ENCODE results near the gene DYNLT2.

DYNLT2 gene, protein sequence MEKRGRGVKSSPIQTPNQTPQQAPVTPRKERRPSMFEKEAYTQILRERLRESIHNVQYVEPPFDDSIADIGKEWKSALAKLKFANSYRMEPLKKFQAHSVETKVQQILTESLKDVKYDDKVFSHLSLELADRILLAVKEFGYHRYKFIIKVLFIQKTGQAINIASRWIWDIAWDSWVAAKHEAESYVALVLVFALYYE

GRCh38 chr6:169751242-169752073 is at the start of gene DYNLT2, which contains the start of gene ERMARD:
Gene DYNLT2, minus strand, starts transcription at chr6:169751572. Its CDS starts 114 bp downstream, at chr6:169751458.
Gene ERMARD, plus strand, starts transcription at chr6:169751622. Its CDS starts 36 bp downstream, at chr6:169751658.
- DNase-seq = peak; percentile 94

GRCh38 chr6:169800668-169801395 is 49.5 kb upstream of the DYNLT2 start:
- no peak for DNase-seq

DNA sequence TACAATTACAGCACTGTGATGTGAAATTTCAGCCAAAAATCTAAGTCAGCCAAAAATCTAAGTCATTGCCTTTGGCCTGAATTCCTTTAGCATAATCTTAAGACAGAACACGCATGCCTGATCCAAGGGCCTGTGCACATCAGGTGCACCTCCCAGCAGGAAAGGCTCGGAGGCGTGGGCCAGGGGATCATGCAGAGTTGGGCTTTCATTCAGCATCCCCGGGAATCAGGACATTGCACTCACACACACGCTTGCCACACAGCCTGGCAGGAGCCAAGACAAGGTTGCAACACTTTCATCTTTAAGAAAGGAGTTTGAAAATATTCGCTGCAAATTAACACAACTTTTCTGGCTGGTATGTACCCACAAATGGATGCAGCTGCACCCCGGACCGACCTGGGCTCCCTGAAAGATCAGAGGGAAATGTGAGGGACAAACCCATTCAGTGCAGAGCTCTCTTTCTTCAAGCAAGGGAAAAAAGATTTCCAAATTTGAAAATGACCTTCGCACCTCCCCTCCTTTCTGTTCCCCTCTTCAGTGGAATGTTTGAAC is 48.8 kb upstream of the DYNLT2 start:
- DNase-seq = no peak

DNA sequence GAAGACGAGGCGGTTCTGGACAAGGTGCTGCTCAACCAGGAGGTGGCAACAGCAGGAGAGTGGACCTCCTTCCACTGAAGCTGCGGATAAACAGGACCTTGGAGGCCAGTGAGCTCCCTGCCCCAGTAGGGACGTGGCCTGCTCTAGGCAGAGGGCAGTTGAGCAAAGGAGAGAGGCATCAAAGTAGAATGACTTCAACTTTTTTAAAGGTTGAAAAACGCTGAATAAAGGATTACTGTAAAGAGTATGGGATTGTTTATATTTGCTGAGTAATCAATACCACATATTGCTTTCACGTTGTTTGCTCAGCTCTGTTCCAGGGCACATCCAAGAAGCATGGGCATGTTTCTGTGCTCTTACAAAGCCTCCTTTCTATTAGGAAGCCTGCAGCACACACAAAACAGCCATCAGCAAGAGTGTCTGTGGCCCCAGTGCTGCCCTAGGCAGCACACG is 48.1 kb upstream of the DYNLT2 start:
- no peak for DNase-seq

- DNase-seq = no peak
Measured at GRCh38 chr6:169798764-169799473, 47.5 kb upstream of the DYNLT2 start.

- no peak for DNase-seq
Measured at GRCh38 chr6:169795196-169795595, 43.8 kb upstream of the DYNLT2 start.

DNA sequence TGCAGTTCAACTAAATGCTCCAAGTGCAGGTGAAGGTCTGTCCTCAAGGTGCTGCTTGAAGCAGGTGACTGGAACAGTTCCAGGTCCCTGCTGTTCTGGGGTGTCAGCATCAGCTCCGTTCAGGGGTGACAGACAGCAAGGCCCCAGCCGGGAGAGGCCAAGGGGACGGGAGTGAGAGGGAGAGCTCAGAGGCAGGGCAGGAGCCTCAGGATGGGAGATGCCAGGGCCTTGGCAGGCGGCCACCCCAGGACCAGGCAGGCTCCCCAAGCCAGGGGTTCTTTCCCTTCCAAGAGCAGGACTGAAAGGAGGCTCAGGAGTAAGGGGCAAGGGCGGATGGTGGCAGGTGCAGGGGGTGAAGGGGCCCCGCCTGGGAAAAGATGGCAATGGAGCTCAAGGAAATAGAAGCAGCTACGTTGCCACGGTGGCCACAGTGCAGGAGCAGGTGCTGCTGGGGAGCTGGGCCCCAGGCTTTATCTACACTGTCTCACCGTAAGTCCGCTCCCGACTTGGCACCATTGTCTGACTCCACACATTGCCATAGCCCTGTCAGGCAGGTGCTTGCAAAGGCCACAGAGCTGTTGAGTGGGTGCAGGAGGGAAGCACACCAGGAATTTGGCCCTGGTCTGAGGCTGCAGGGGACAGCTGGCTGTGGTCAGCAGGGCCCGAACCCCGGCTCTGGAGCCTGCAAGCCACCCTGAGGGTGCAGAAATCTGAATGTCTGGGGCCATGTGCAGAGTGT is 43.1 kb upstream of the DYNLT2 start:
- DNase-seq = no peak

GRCh38 chr6:169793408-169793807 is 42.0 kb upstream of the DYNLT2 start:
- no peak for DNase-seq

- no peak for DNase-seq
Measured at GRCh38 chr6:169792306-169793015, 41.1 kb upstream of the DYNLT2 start.

- DNase-seq = no peak
Measured at GRCh38 chr6:169791721-169792131, 40.4 kb upstream of the DYNLT2 start.

- peak; percentile 55 for DNase-seq
Measured at GRCh38 chr6:169789944-169790927, 38.9 kb upstream of the DYNLT2 start.

- no peak for DNase-seq
Measured at GRCh38 chr6:169789146-169789943, 38.0 kb upstream of the DYNLT2 start.

DNA sequence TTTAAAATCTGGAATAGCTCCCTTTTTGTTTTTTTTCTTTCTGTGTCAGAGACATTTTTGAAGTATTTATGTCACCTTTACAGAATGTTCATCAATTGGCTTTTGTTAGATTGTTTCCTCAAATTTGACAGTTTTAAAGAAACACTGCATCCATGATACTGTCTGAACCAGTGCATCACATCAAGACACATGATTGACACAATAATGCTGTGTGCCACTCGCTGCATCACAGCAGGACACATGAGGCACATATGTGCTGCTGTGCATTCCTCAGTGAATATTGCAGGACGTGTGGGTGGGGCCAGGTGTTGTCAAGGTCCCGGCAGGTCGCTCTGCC is 37.4 kb upstream of the DYNLT2 start:
- no peak for DNase-seq

DNA sequence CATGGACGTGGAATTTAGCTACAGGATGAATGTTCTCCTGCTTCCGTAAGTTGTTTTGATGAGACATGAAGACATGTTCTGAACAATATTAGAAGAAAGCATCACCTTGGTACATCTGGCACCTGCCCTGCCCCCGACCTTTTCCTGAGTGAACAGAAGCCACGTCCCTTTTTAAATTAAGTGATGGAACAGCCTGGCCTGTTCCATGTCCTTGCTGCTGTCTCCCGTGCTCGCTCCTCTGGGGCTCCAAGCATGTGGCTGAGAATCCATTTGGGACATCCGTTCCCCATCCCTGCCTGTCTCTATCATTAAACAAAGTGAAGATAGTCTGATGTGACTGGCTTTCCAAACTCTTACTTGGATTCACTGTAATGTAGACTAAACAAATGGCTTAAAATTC is 36.4 kb upstream of the DYNLT2 start:
- DNase-seq = no peak

- DNase-seq = no peak
Measured at GRCh38 chr6:169786349-169786748, 35.0 kb upstream of the DYNLT2 start.

DNA sequence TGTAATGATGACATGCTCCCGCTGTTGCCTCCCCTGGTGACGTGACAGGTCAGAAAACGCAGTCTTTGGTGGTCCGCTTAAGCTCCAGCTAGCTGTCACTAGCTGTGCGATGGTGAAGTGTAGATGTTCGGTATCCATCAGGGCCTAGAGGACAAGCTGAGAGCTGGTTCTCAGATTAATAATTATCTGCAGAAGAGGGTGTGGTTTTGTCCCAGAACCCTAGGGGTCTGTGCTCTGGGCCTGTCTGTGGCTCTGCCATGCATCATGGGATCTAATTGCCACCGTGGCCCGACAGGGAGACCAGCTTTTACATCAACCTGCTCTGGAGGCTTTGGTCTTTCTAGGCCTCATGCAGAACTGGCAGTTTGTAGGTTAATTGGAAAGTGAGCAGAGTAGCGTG is 34.2 kb upstream of the DYNLT2 start:
- no peak for DNase-seq

DNA sequence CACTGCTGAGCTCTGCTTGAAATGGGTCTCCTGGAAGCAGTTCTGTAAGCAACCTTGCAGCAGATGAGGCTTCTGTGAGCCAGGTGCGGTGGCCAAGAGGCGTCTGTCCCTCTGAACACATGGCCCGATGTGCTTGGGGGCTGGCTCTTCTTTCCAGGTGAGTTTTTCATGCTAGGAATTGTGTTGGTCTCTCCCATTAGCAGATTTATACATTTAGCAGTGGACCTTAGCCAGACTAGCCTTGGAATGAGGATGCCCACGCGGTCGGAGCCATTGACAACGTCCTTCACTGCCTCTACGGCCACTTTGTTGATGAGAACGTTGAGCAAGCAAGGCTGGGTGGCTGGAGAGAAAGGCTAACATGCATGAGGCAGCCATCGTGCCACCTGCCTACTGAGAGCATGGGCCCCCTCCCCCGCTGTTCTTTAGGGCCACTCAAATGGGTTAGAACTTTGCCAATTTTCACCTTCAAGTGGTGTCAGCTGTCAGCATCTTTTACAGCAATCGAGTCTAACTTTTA is 33.5 kb upstream of the DYNLT2 start:
- DNase-seq = no peak

- DNase-seq = no peak
Measured at GRCh38 chr6:169783971-169784820, 32.8 kb upstream of the DYNLT2 start.

Data from hematopoietic multipotent progenitor cell treated with erythropoietin and hydrocortisone succinate and interleukin-3 and kit ligand, for 8 days (in vitro differentiated cells).